C4-2B (cell line): ENCODE data around the gene KCNT2.

Source experiments
- H3K27ac ChIP-seq: fragments of 450-650 bp; 2 replicates; pipeline ENCODE4 v1.5.1; 2017
- ZFX ChIP-seq: fragments of 450-650 bp; IDR thresholded peaks from 2 replicates; pipeline ENCODE4 v1.6.1; 2017
- TF ChIP-seq, protein P1 (sequence below): fragments of 450-650 bp; conservative IDR thresholded peaks from 2 replicates; pipeline ENCODE4 v1.5.1; 2017; ENCODE audit warnings: mild to moderate bottlenecking

KCNT2 gene

DNA sequence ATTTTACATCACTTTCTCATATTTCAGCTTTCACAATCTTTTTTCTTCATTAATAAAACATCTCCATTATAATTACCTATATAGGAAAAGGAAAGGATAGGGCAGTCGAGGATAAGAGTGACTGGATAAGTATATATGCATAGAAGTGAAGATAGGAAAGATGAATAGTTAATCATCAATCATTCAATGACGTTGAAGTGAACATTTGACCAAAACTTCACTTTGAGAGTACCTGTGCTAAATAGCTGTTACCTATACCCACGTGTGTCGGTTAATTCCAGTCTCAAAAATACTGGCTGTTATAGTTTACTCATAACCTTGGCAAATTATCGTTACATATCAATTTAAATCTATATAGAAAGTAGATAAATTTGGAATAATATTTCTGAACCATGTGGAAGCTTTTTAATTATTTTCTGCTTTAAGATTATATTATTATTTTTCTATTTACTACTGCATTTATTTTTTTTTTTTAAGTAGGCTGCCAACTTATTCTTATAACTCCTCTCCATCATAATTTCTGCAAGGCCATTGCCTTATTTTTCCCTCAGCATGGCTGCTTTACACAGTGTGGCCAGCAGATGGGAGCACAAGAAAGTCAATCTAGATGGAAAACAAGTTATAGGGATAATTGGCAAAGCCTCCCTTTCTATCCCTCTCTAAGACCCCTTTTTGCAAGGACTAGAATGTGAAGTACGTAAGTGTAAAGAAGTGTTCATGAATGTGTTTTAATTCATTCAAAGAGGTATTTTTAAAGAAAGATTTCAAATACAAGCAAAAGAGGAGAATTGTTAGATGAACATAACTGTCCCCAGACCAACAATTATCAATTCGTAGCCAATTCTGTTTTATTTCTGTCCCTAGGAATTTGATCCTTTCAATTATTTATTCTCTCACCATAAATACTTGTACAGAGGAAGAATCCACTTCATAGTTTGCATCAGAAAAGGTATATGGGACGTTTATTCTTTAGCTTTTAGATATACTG lies 290.4 kb downstream of the KCNT2 start:
- no peak overlapping the region for H3K27ac ChIP-seq
- no peak for TF ChIP-seq ZFX
- TF ChIP-seq, protein P1, sequence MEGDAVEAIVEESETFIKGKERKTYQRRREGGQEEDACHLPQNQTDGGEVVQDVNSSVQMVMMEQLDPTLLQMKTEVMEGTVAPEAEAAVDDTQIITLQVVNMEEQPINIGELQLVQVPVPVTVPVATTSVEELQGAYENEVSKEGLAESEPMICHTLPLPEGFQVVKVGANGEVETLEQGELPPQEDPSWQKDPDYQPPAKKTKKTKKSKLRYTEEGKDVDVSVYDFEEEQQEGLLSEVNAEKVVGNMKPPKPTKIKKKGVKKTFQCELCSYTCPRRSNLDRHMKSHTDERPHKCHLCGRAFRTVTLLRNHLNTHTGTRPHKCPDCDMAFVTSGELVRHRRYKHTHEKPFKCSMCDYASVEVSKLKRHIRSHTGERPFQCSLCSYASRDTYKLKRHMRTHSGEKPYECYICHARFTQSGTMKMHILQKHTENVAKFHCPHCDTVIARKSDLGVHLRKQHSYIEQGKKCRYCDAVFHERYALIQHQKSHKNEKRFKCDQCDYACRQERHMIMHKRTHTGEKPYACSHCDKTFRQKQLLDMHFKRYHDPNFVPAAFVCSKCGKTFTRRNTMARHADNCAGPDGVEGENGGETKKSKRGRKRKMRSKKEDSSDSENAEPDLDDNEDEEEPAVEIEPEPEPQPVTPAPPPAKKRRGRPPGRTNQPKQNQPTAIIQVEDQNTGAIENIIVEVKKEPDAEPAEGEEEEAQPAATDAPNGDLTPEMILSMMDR: peak; percentile 70

DNA sequence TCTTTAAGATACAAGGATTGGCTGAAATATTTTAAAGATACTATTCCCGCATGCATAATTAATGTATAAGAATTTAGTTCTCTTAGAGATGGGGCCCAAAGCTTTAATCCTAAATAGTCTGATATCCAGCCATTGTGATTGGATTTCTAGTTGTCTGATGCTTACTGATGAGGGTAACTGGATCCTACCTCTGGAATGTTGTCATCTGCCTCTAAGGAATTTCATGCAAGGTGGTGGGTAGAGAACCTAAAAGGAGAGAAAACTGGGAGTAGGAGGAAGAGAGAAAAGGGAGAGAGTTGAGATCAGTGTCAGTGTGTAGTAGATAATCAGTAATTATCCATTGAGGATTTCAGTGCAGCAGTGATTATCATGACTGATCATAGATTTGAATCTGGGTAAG lies 295.5 kb downstream of the KCNT2 start:
- no peak overlapping the region for H3K27ac ChIP-seq
- TF ChIP-seq, protein P1: no peak
- no peak for TF ChIP-seq ZFX

DNA sequence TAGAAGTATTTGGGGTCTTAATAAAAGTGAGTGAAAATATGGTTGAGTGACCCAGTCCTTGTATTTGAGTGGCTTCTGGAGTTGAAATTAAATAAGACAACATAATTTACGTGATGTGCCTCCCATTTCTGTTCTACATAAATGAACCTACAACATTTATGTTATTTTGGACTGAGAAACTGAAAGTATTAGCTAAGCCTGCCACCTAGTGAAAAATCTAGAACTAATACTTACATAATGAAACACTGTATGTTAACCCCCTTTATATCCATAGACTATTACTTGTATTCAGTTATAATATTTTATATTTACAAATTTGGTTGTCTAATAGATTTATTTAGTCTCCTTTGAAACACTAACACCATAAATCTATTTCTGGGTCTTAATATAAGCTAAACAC lies 298.9 kb downstream of the KCNT2 start:
- TF ChIP-seq, protein P1: peak; percentile 38
- TF ChIP-seq ZFX: no peak
- no peak overlapping the region for H3K27ac ChIP-seq

DNA sequence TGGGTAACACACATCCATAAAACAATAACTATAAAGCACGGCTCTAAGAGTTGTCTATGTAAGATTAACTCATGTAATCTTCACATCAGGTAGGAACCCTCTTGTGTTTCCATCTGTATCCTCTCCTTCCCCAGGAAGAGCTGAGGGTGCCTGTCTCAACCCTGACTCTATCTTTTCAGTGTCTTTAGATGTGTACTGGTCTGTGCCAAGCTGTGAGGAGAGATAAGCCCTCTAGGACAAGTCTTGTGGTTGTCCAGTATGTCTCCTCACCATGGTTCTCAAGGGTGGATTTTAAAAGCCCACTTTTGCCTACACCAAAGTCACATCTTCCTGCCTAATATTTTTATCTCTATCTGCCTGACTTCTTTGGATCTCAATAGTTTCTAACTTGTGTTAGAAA lies 300.1 kb downstream of the KCNT2 start:
- TF ChIP-seq ZFX: no peak
- TF ChIP-seq, protein P1: no peak
- H3K27ac ChIP-seq: no peak overlapping the region

DNA sequence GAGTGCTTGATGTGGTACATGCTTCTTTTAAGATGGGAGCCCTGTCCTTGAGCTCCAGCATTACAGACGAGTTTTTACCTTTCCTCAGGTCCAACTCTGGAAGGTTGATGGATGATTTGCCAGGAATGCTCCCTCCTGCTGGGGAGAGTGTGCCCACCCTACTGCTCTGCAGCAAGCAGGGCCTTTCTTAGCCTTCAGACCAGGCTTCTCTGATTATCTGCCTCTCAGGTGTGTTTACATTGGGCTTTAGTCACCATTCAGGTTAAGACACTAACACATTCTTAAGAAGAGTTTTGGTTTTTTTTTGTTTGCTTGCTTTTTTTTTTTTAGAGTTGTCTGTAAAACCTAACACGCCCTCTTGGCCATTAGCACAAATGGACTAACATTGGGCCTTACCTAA lies 301.8 kb downstream of the KCNT2 start:
- TF ChIP-seq, protein P1: no peak
- no peak for TF ChIP-seq ZFX

DNA sequence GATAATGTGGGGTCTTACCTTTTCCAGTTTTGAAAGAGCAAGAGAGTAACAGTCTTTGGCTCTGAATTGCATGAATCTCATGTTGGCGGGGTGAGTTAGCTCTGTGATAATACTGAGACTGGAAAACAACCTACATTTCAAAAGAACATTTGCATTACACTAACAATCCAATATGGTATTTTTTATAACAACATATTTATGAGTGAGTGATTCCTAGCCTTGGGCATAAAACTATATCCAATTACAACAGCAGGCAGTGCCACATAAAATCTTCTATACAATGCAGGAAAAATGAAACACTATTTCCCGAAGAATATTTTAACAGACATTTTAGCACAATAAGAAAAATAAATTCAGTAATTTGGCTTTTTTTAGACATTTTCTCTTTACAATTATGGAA lies 303.0 kb downstream of the KCNT2 start:
- no peak overlapping the region for H3K27ac ChIP-seq
- TF ChIP-seq, protein P1: no peak
- TF ChIP-seq ZFX: no peak

More for the DNA sequence above, 301.8 kb downstream of the KCNT2 start:
- no peak overlapping the region for H3K27ac ChIP-seq

DNA sequence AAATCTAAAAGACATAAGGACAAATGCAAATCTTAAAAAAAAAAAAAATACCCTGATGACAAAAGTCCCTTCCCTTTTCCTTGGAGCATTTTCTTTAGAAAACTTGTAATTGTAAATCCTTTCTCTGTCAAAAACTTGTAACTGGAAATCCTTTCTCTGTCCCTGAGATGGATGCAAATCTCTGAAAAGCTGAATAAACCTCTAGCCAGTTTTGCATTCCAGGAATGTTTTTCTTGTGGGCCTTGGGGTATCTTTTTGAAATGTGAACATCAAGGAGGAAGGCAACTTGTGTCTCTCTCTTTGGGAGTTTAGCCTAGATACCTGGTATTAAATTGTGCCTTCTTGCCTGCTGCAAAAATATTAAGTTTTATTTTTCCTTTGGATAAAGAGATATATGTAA lies 305.3 kb downstream of the KCNT2 start:
- no peak overlapping the region for H3K27ac ChIP-seq
- no peak for TF ChIP-seq ZFX
- TF ChIP-seq, protein P1: no peak
